Adrenal gland (tissue), 12 donors: Measurements from ENCODE around the gene LPIN2. TPM values are rescaled to one million over a fixed set of nuclear protein-coding genes. Genes with fewer than 3 reads are reported as not detected.
A peak's percentile ranks its signal among the peaks of the same experiment; 100 is the strongest.

ENCODE experiments used
- DNase-seq, 7 donors: peaks; one replicate each; pipeline ENCODE4 v3.0.0-alpha.2; 2019 to 2020
- H3K27ac ChIP-seq, 5 donors: fragments of 200-600 bp; sonication (generic) in 4 of 5; 1 replicate in 3 of 5; 2 replicates in 2 of 5; pipeline versions ENCODE4 v1.5.1 to v1.8.0; 2016 to 2020; ENCODE audit warnings: mild to moderate bottlenecking in 1 of 5
- H3K27me3 ChIP-seq: fragments of 200-600 bp; 2 replicates; pipeline ENCODE4 v1.8.0; 2021
- H3K36me3 ChIP-seq, 2 donors: fragments of 200-600 bp; replicated peaks in 1 of 2; 1 replicate in 1 of 2; 2 replicates in 1 of 2; pipeline versions ENCODE4 v1.5.1 to v1.8.0; 2018 to 2022
- H3K4me1 ChIP-seq, 2 donors: fragments of 200-600 bp; replicated peaks in 1 of 2; 1 replicate in 1 of 2; 2 replicates in 1 of 2; pipeline versions ENCODE4 v1.5.1 to v1.8.0; 2018 to 2021
- H3K4me3 ChIP-seq, 4 donors: fragments of 200-600 bp; sonication (generic) in 3 of 4; one replicate each; pipeline ENCODE4 v1.5.1; 2016 to 2018
- H3K9me3 ChIP-seq, 3 donors: fragments of 200-600 bp; sonication (generic) in 1 of 3; replicated peaks in 1 of 3; 1 replicate in 2 of 3; 2 replicates in 1 of 3; pipeline versions ENCODE4 v1.5.1 to v1.8.0; 2016 to 2021
- CTCF ChIP-seq, 6 experiments: fragments of 450-650 bp in 4 of 6; fragments of 200-600 bp in 2 of 6; sonication (generic) in 1 of 6; IDR thresholded peaks; 1 replicate in 5 of 6; 2 replicates in 1 of 6; pipeline versions ENCODE4 v1.5.1 to v1.8.0; 2016 to 2021; ENCODE audit warnings: antibody characterized with exemption in 6 of 6, mild to moderate bottlenecking in 2 of 6, moderate library complexity in 1 of 6
- POLR2A ChIP-seq, 2 donors: fragments of 450-650 bp; IDR thresholded peaks; one replicate each; pipeline ENCODE4 v1.6.1; 2017; ENCODE audit warnings: antibody characterized with exemption in 2 of 2, mild to moderate bottlenecking in 2 of 2, moderate library complexity in 1 of 2
- WGBS, 4 donors: extraction: QIAGEN DNeasy Blood & Tissue Kit in 2 of 4; methylation state at CpG; one replicate each; pipeline versions ENCODE4 v1.1.5 to v1.1.7; 2013 to 2017; 5-methylcytosine and 5-hydroxymethylcytosine counted together
- intact Hi-C, 2 donors: fragments of 100-400 bp; cut with DNase I; formaldehyde crosslinking; loops; one replicate each; pipeline versions ENCODE4 v1.14.1 to v1.15.0; 2022 to 2023
- polyA plus RNA-seq, 3 donors: library from polyadenylated mRNA; stranded (reverse); fragments of 200-250 nt in 2 of 3; fragments of 350-450 nt in 1 of 3; fragmentation: Illumina TruSeq in 1 of 3; extraction: RNeasy Lipid Tissue Mini Kit (QIAGEN cat#74804) in 1 of 3; gene quantifications; one replicate each; pipeline ENCODE4 v1.2.3, GENCODE V29; 2013 to 2014
- total RNA-seq, 9 donors: library from RNA; depleted of rRNA in 4 of 9; stranded (reverse); fragments of >200 nt in 4 of 9; fragments of 120-200 nt in 1 of 9; fragmentation: NEBNext Ultra II Directional in 1 of 9; extraction: Animal tissue kit (Norgen Biotek cat#: 25700) in 1 of 9; gene quantifications; one replicate each; pipeline versions ENCODE4 v1.1.0 to v1.2.4, GENCODE V29; 2013 to 2023
- donor health status: healthy with polysubstance abuse.
- donor health status: Bipolar disorder and iron deficiency.
- donor health status: DM: yes; HTN: yes; CAD: no.
- donor health status: DM: no; HTN: no; CAD: no.
- donor health status: DM: no; HTN: no; CAD: no.
- donor health status: DM: yes; HTN: yes; CAD: no.

The LPIN2 gene
- total and polyA plus RNA-seq, 12 donors = 5.2 to 48.6 (median 27.3) TPM

- 52 to 63% (median 58%) methylated on average over 5 of the region's 5 CpGs for WGBS, 4 donors
These were observed 10.2 kb downstream of the LPIN2 start for GRCh38 chr18:3002732-3003131.

GRCh38 chr18:2998644-2999043 is 14.3 kb downstream of the LPIN2 start:
- peaks cover 0 to 26% of the 10 kb centered on the region in 2 donors for H3K4me1 ChIP-seq
- WGBS, 4 donors = 61 to 70% (median 65%) methylated on average over 3 of the region's 3 CpGs
- H3K4me3 ChIP-seq = no peak overlapping the region
- TF ChIP-seq CTCF (IDR thresholded peaks at IDR 0.05) = no peak
- TF ChIP-seq POLR2A (IDR thresholded peaks at IDR 0.05) = no peak
- no peaks in the 10 kb centered on the region for H3K9me3 ChIP-seq
- intact Hi-C loops = no loop called here
- DNase-seq = no peak
- peak overlapping the region in 3 of 5 donors; percentile 18 to 65 (median 56) for H3K27ac ChIP-seq
- no peaks in the 10 kb centered on the region for H3K27me3 ChIP-seq
- no peaks in the 10 kb centered on the region for H3K36me3 ChIP-seq

More at GRCh38 chr18:3002732-3003131, 10.2 kb downstream of the LPIN2 start:
- no peaks in the 10 kb centered on the region for H3K36me3 ChIP-seq
- TF ChIP-seq POLR2A (IDR thresholded peaks at IDR 0.05) (no peak), CTCF (IDR thresholded peaks at IDR 0.05) (no peak)
- H3K9me3 ChIP-seq = no peaks in the 10 kb centered on the region
- intact Hi-C loops = no loop called here
- H3K4me3 ChIP-seq = no peak overlapping the region
- no peak for DNase-seq
- H3K27ac ChIP-seq = no peak overlapping the region
- no peaks in the 10 kb centered on the region for H3K27me3 ChIP-seq
- peaks cover 0 to 20% of the 10 kb centered on the region in 2 donors for H3K4me1 ChIP-seq

GRCh38 chr18:2997846-2998564 is 14.9 kb downstream of the LPIN2 start:
- 57 to 71% (median 62%) methylated on average over 4 of the region's 4 CpGs for WGBS, 4 donors
- Histone ChIP-seq H3K27ac (peak overlapping the region in 3 of 5 donors; percentile 18 to 65 (median 56)), H3K27me3 (no peaks in the 10 kb centered on the region), H3K9me3 (no peaks in the 10 kb centered on the region), H3K4me1 (peaks cover 0 to 26% of the 10 kb centered on the region in 2 donors), H3K36me3 (no peaks in the 10 kb centered on the region), H3K4me3 (no peak overlapping the region)
- intact Hi-C loops = no loop called here
- no peak for DNase-seq
- TF ChIP-seq POLR2A (IDR thresholded peaks at IDR 0.05) (no peak), CTCF (IDR thresholded peaks at IDR 0.05) (no peak)

DNA sequence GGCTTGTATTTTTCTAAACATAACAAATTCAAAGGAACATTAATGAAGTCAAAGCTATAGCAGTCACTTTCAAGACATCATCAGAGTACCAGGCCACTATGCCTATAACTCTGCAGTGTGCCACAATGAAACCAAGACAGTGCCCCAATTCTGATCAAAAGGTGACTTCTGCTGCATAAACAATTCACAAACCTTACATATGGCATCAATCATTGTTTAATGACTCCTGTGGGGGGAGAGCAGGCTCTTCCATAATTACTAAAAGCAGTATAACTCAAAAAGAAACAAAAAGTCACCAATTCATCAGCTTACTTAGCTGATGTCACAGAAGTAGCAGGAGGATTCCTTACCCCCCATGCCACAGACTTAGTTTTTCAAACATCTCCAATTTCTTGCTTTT is 15.5 kb downstream of the LPIN2 start:
- intact Hi-C loops = no loop called here
- Histone ChIP-seq H3K9me3 (no peaks in the 10 kb centered on the region), H3K4me1 (peaks cover 0 to 26% of the 10 kb centered on the region in 2 donors), H3K27ac (peak overlapping the region in 1 of 5 donors; percentile 65), H3K36me3 (no peaks in the 10 kb centered on the region), H3K4me3 (no peak overlapping the region), H3K27me3 (no peaks in the 10 kb centered on the region)
- no peak for DNase-seq
- no peak for TF ChIP-seq CTCF (IDR thresholded peaks at IDR 0.05)
